Neural crest cell (in vitro differentiated cells): ENCODE measurements around the gene FIS1. TPM values are rescaled to one million over a fixed set of nuclear protein-coding genes. Genes with fewer than 3 reads are reported as not detected.

Experiments used
- DNase-seq: peaks from one replicate; pipeline ENCODE4 v3.0.0; 2021; ENCODE audit warnings: low read depth, mixed read lengths, low spot score
- H3K27ac Mint-ChIP-seq: one replicate; pipeline ENCODE4 v1.8.0; 2021; ENCODE audit warnings: mild to moderate bottlenecking, mixed read lengths; ENCODE audit not compliant: unreplicated experiment
- H3K27me3 Mint-ChIP-seq: 2 replicates; pipeline ENCODE4 v1.8.0; 2021; ENCODE audit warnings: low read depth, mild to moderate bottlenecking, mixed read lengths
- H3K36me3 Mint-ChIP-seq: 2 replicates; pipeline ENCODE4 v1.8.0; 2021; ENCODE audit warnings: low read depth, mild to moderate bottlenecking, mixed read lengths
- H3K4me1 Mint-ChIP-seq: 2 replicates; pipeline ENCODE4 v1.8.0; 2021; ENCODE audit warnings: mixed read lengths
- H3K4me3 Mint-ChIP-seq: one replicate; pipeline ENCODE4 v1.8.0; 2021; ENCODE audit warnings: mild to moderate bottlenecking, mixed read lengths
- H3K9me3 Mint-ChIP-seq: 2 replicates; pipeline ENCODE4 v1.8.0; 2021; ENCODE audit warnings: mixed read lengths
- total RNA-seq: library from RNA; stranded (reverse); gene quantifications from 2 replicates; pipeline ENCODE4 v1.2.1, GENCODE V29; 2021
- TF ChIP-seq, protein P1 (sequence below): fragments of 200-600 bp; sonication (generic); conservative IDR thresholded peaks from 2 replicates; pipeline ENCODE4 v1.5.0; 2021; ENCODE audit warnings: antibody characterized with exemption, mild to moderate bottlenecking

The FIS1 gene
- total RNA-seq, 1 donor from 2014 or later: 104 TPM

DNA sequence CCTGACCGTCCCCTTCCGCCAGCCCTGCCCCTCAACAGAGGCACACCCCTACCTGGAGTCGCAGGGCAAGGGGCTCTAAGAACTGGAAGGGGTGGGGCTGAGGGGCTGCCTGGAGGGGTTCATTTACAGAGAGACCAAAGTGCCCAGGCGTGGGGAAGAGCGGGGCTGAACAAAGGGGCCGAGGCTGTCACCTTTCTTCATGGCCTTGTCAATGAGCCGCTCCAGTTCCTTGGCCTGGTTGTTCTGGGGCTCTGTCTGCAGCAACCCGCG is 5.0 kb downstream of the FIS1 start:
- Mint-ChIP-seq H3K4me3 (peak overlapping the region; percentile 47), H3K27me3 (peaks cover 2% of the 10 kb centered on the region), H3K9me3 (no peaks in the 10 kb centered on the region), H3K4me1 (peaks cover 9% of the 10 kb centered on the region), H3K27ac (no peak overlapping the region), H3K36me3 (no peaks in the 10 kb centered on the region)
- DNase-seq: no peak
- TF ChIP-seq, protein P1, sequence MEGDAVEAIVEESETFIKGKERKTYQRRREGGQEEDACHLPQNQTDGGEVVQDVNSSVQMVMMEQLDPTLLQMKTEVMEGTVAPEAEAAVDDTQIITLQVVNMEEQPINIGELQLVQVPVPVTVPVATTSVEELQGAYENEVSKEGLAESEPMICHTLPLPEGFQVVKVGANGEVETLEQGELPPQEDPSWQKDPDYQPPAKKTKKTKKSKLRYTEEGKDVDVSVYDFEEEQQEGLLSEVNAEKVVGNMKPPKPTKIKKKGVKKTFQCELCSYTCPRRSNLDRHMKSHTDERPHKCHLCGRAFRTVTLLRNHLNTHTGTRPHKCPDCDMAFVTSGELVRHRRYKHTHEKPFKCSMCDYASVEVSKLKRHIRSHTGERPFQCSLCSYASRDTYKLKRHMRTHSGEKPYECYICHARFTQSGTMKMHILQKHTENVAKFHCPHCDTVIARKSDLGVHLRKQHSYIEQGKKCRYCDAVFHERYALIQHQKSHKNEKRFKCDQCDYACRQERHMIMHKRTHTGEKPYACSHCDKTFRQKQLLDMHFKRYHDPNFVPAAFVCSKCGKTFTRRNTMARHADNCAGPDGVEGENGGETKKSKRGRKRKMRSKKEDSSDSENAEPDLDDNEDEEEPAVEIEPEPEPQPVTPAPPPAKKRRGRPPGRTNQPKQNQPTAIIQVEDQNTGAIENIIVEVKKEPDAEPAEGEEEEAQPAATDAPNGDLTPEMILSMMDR: no peak

DNA sequence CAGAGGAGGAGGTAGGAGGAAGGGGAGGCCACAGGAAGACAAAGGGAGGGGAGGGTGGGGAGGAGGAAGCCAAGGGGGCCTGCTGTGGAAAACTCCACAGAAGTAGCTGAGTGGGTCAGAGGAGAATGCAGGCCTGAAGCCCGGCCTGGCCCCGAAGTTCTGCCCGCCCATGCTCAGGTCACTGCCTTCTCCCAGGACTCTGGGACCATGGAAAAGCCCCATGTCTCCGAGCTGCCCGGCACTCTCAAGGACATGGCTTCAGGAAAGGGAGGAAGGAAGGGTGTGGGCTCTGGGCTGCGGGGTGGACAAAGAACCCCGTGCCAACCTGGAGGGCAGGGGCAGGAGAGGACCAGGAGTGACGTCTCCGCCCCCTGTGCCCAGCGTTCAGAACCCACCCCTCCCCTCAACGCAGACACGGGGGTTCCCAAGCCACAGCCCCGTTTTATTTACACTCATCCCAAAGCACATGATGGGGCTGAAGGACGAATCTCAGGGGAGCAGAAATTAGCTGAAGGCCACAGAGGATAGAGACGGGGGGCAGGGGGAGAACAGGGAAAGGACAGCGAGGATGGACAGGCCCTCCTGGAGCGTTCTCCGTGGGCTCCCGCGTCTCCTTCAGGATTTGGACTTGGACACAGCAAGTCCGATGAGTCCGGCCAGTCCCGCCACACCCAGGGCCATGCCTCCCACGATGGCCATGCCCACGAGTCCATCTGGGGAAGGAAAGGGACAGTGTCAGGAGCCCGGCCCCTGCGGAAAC is 5.5 kb downstream of the FIS1 start:
- H3K4me1 Mint-ChIP-seq: peaks cover 7% of the 10 kb centered on the region
- no peak overlapping the region for H3K27ac Mint-ChIP-seq

DNA sequence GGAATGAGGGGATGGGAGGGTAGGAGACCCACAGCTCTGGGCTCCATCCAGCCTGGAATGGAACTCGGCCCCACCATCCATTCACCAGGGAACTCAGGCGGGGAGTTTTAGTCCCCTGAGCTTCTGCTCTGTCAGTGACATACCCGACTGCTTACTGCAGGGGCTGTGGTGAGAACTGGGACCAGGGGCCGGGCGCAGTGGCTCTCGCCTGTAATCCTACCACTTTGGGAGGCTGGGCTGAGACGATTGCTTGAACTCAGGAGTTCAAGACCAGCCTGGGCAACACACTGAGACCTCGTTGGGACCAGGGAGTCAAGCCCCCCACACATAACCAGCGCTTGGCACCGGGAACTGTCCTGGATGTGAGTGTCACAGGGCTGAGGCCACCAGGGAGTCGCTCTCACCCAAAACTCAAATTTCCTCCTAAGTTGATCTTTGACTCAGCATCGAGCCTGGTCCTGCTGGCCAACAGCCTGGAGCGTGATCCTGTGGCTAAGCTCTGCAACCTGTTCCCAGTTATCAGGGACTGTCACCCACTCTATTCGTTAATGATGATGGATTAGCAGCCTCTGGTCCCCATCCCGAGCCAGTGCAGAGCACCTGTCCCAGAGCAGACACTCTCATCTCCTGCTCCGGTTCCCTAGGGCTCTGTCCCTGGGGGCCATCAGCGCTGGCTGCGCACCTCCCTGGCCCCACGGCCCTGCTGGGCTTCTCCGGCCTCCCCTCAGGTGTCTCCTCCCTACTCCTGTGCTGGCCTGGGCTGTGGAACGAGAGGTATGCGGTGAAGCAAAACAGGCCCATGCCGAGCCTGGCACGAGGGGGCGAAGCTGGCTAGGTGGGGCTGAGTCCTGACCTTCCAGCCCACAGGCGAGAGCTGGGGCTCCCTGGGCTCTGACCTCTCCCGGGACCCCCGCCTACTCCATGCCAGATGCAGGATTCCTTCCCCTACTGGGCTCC is 6.4 kb downstream of the FIS1 start:
- peaks cover 2% of the 10 kb centered on the region for H3K27me3 Mint-ChIP-seq
- DNase-seq: no peak
- H3K27ac Mint-ChIP-seq: no peak overlapping the region

More for the DNA sequence above, 5.5 kb downstream of the FIS1 start:
- H3K9me3 Mint-ChIP-seq: no peaks in the 10 kb centered on the region
- TF ChIP-seq, protein P1: no peak
- no peak overlapping the region for H3K4me3 Mint-ChIP-seq
- DNase-seq: no peak
- peaks cover 2% of the 10 kb centered on the region for H3K27me3 Mint-ChIP-seq
- H3K36me3 Mint-ChIP-seq: no peaks in the 10 kb centered on the region

DNA sequence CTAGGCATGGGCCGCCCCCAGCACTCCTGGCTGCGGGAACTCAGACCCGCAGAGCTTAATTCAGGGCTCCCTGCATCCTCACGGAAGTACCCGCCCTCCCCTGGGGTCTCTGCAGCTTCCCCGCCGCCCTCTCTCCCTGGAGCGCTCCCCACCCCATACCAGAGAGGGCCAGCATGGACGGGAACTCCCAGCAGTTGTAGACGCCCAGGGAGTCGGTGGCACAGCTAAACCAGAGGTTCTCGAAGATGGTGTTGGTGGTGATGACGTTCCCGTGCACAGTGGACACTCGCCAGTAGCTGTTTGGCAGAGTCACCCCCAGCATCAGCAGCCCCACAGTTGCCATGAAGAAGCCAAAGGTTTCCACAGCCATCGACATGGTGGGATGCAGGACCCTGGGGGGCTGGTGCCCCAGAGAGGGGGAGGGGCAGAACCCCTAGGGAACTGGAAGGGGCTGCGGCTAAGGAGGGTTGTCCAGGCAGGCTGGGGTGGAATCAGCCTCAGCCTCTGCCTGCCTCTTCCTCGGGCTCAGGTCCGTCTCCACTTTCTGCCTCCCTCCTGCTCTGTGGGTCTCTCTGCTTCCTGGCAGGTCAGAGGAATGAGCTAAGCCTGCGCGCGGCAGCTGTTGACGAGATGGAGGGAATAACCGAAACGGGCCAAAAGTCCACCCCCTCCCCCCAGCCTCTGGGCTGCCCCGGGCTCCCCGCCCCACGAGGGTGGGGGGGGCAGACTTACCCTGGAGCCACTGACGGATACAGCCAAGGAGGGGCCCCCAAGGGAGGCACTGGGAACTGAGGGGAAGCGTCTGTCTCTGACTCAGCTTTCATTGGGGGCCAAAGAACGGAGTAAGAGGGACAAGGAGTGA is 7.4 kb downstream of the FIS1 start, which contains the start of gene CLDN15:
Gene CLDN15, minus strand, starts transcription at position 597 of the 862 bp plus-strand sequence. Its CDS starts 221 bp downstream, at position 376.
- Mint-ChIP-seq H3K36me3 (no peaks in the 10 kb centered on the region), H3K4me1 (no peaks in the 10 kb centered on the region), H3K9me3 (no peaks in the 10 kb centered on the region), H3K4me3 (no peak within 1 kb of the TSS), H3K27ac (no peak within 1 kb of the TSS), H3K27me3 (peaks cover 8% of the 10 kb centered on the region)
- TF ChIP-seq, protein P1: no peak
- no peak for DNase-seq

More for the DNA sequence above, 6.4 kb downstream of the FIS1 start:
- no peak overlapping the region for H3K4me3 Mint-ChIP-seq
- TF ChIP-seq, protein P1: no peak
- H3K9me3 Mint-ChIP-seq: no peaks in the 10 kb centered on the region
- peaks cover 1% of the 10 kb centered on the region for H3K4me1 Mint-ChIP-seq
- H3K36me3 Mint-ChIP-seq: no peaks in the 10 kb centered on the region

DNA sequence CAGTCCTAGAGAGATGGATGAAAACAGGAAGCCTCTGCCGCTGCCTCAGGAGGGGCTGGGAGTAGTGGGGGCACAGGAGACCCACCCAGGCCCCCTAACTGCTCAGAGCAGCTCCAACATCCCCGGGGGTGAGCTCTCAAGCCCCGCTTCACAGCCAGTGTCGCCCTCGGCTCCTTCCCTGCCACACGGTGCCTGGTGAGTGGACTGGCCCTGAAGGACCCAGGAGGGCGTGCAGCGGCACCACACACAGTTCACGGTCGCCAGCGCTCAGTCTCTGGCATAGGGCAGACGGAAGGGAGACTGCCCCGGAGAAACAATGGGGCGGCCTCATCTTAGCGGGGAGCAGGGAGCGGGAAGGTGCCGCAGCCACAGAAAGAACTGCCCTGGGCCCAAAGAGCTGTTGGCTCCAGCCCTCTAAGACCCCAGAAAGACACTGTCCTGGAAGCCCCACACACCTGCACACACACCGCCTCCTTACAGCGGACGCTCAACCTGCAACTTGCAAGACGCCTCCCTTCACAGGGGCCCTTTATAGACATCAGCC is 8.5 kb downstream of the FIS1 start:
- H3K4me1 Mint-ChIP-seq: peaks cover 7% of the 10 kb centered on the region
- TF ChIP-seq, protein P1: no peak
- no peak for DNase-seq
- H3K9me3 Mint-ChIP-seq: no peaks in the 10 kb centered on the region
- no peak overlapping the region for H3K4me3 Mint-ChIP-seq
- no peaks in the 10 kb centered on the region for H3K36me3 Mint-ChIP-seq
- peaks cover 8% of the 10 kb centered on the region for H3K27me3 Mint-ChIP-seq
- H3K27ac Mint-ChIP-seq: no peak overlapping the region
